ENCODE data around the gene TNRC6B. TPM values are rescaled to one million over a fixed set of nuclear protein-coding genes. Genes with fewer than 3 reads are reported as not detected.

Gene TNRC6B
- polyA plus RNA-seq, 3 donors, result 7.2 to 16.5 (median 11.8) TPM

- Histone ChIP-seq H3K79me2 (ENCODE audit: insufficient read depth, low read length) (no peaks in the 10 kb centered on the region), H3K27me3 (ENCODE audit: control insufficient read depth in 2 of 2, insufficient read depth in 2 of 2, low read length in 2 of 2) (no peaks in the 10 kb centered on the region), H3K9me3 (replicated peaks in 1 of 2; ENCODE audit: control insufficient read depth in 1 of 2, insufficient read depth in 1 of 2, low read length in 2 of 2) (no peaks in the 10 kb centered on the region), H3K4me1 (ENCODE audit: control insufficient read depth in 1 of 2, insufficient read depth in 2 of 2, low read length in 2 of 2) (peaks cover 26 to 27% of the 10 kb centered on the region in 2 donors), H3K9ac (ENCODE audit: insufficient read depth, low read length, poor library complexity, severe bottlenecking) (no peak overlapping the region), H4K20me1 (ENCODE audit: insufficient read depth, low read length) (peaks cover 30% of the 10 kb centered on the region), H3K27ac (ENCODE audit: low read depth in 1 of 2, low read length in 2 of 2) (peak overlapping the region in 1 of 2 donors; percentile 41), H3K4me3 (replicated peaks in 1 of 3; ENCODE audit: low read depth in 2 of 3, low read length in 3 of 3) (no peak overlapping the region), H2AFZ (ENCODE audit: insufficient read depth, low read depth, low read length, poor library complexity, severe bottlenecking) (no peak overlapping the region), H3K4me2 (replicated peaks; ENCODE audit: extremely low read depth, low read length, poor library complexity, severe bottlenecking) (no peak overlapping the region), H3K36me3 (replicated peaks in 1 of 2; ENCODE audit: control insufficient read depth in 1 of 2, insufficient read depth in 2 of 2, low read length in 2 of 2) (peaks cover 86 to 97% of the 10 kb centered on the region in 2 donors)
- intact Hi-C loops (cut with micrococcal nuclease), result no loop called here
- Mint-ChIP-seq H3K36me3 (peaks cover 78 to 94% of the 10 kb centered on the region in 2 donors), H3K4me1 (peaks cover 27% of the 10 kb centered on the region), H3K27me3 (ENCODE audit: low read depth in 3 of 3) (no peaks in the 10 kb centered on the region), H3K27ac (peak overlapping the region; percentile 26 to 92 (median 84)), H3K4me3 (no peak overlapping the region), H3K9me3 (no peaks in the 10 kb centered on the region)
- TF ChIP-seq CTCF (IDR thresholded peaks at IDR 0.05), result no peak
- WGBS (ENCODE audit: insufficient coverage), result 100% methylated on average over 1 of the region's 2 CpGs
- DNase-seq, result no peak
Observed at GRCh38 chr22:40312050-40312449, 134.3 kb downstream of the TNRC6B start.

- Mint-ChIP-seq H3K4me1 (peaks cover 27% of the 10 kb centered on the region), H3K4me3 (peak overlapping the region in 1 of 2 donors; percentile 10), H3K27ac (peak overlapping the region; percentile 68 to 92 (median 85)), H3K27me3 (ENCODE audit: low read depth in 3 of 3) (no peaks in the 10 kb centered on the region), H3K9me3 (no peaks in the 10 kb centered on the region), H3K36me3 (peaks cover 78 to 93% of the 10 kb centered on the region in 2 donors)
- Histone ChIP-seq H3K27me3 (ENCODE audit: control insufficient read depth in 2 of 2, insufficient read depth in 2 of 2, low read length in 2 of 2) (no peaks in the 10 kb centered on the region), H3K9me3 (replicated peaks in 1 of 2; ENCODE audit: control insufficient read depth in 1 of 2, insufficient read depth in 1 of 2, low read length in 2 of 2) (no peaks in the 10 kb centered on the region), H3K36me3 (replicated peaks in 1 of 2; ENCODE audit: control insufficient read depth in 1 of 2, insufficient read depth in 2 of 2, low read length in 2 of 2) (peaks cover 84 to 97% of the 10 kb centered on the region in 2 donors), H2AFZ (ENCODE audit: insufficient read depth, low read depth, low read length, poor library complexity, severe bottlenecking) (no peak overlapping the region), H3K4me3 (replicated peaks in 1 of 3; ENCODE audit: low read depth in 2 of 3, low read length in 3 of 3) (no peak overlapping the region), H4K20me1 (ENCODE audit: insufficient read depth, low read length) (peaks cover 30% of the 10 kb centered on the region), H3K4me1 (ENCODE audit: control insufficient read depth in 1 of 2, insufficient read depth in 2 of 2, low read length in 2 of 2) (peaks cover 26 to 27% of the 10 kb centered on the region in 2 donors), H3K9ac (ENCODE audit: insufficient read depth, low read length, poor library complexity, severe bottlenecking) (no peak overlapping the region), H3K4me2 (replicated peaks; ENCODE audit: extremely low read depth, low read length, poor library complexity, severe bottlenecking) (no peak overlapping the region), H3K27ac (ENCODE audit: low read depth in 1 of 2, low read length in 2 of 2) (peak overlapping the region; percentile 27 to 41), H3K79me2 (ENCODE audit: insufficient read depth, low read length) (no peaks in the 10 kb centered on the region)
- intact Hi-C loops (cut with micrococcal nuclease), result no loop called here
- 8% methylated on average over 2 of the region's 2 CpGs for WGBS (ENCODE audit: insufficient coverage)
- DNase-seq, result peak; percentile 35 to 58 (median 47)
- TF ChIP-seq CTCF (IDR thresholded peaks at IDR 0.05), result no peak
Observed at GRCh38 chr22:40313007-40313406, 135.3 kb downstream of the TNRC6B start.
